CD4-positive, alpha-beta T cell treated with Interleukin-6 for 4 hours (primary cell): ENCODE data around the gene CEP20.
"Not testable (repeated sequence)": the region's sequence is repeated elsewhere in the genome, so short reads cannot be mapped to it uniquely, and the experiment has no call there.

Source experiments
- DNase-seq: peaks from one replicate; pipeline ENCODE4 v3.0.0-alpha.2; 2020; ENCODE audit warnings: mixed read lengths

The CEP20 gene

GRCh38 chr16:15888072-15888976 is at the start of gene CEP20:
Gene CEP20, minus strand, starts transcription at chr16:15888603. Its CDS starts 18 bp downstream, at chr16:15888585.
- peak; percentile 100 for DNase-seq

- DNase-seq: not testable (repeated sequence)
Measured at GRCh38 chr16:15936809-15937208, 48.4 kb upstream of the CEP20 start.

GRCh38 chr16:15934991-15935390 is 46.6 kb upstream of the CEP20 start:
- DNase-seq: no peak

- DNase-seq: no peak
Measured at GRCh38 chr16:15933781-15934180, 45.4 kb upstream of the CEP20 start.

- no peak for DNase-seq
Measured at GRCh38 chr16:15932939-15933338, 44.5 kb upstream of the CEP20 start.

GRCh38 chr16:15928261-15929104 is 40.1 kb upstream of the CEP20 start:
- DNase-seq: no peak

GRCh38 chr16:15925631-15926030 is 37.2 kb upstream of the CEP20 start:
- no peak for DNase-seq

GRCh38 chr16:15924996-15925395 is 36.6 kb upstream of the CEP20 start:
- no peak for DNase-seq

GRCh38 chr16:15919331-15919730 is 30.9 kb upstream of the CEP20 start:
- no peak for DNase-seq

- not testable (repeated sequence) for DNase-seq
Measured at GRCh38 chr16:15918314-15918713, 29.9 kb upstream of the CEP20 start.

GRCh38 chr16:15916323-15916722 is 27.9 kb upstream of the CEP20 start:
- DNase-seq: no peak

GRCh38 chr16:15915555-15916081 is 27.2 kb upstream of the CEP20 start:
- no peak for DNase-seq

GRCh38 chr16:15913046-15913698 is 24.8 kb upstream of the CEP20 start:
- DNase-seq: no peak

- DNase-seq: no peak
Measured at GRCh38 chr16:15911198-15911597, 22.8 kb upstream of the CEP20 start.

GRCh38 chr16:15907863-15908478 is 19.6 kb upstream of the CEP20 start:
- DNase-seq: no peak

GRCh38 chr16:15906439-15906838 is 18.0 kb upstream of the CEP20 start:
- DNase-seq: no peak

- DNase-seq: no peak
Measured at GRCh38 chr16:15903960-15904359, 15.6 kb upstream of the CEP20 start.

GRCh38 chr16:15900901-15901500 is 12.6 kb upstream of the CEP20 start:
- DNase-seq: no peak

- no peak for DNase-seq
Measured at GRCh38 chr16:15900357-15900756, 12.0 kb upstream of the CEP20 start.

GRCh38 chr16:15899538-15900100 is 11.2 kb upstream of the CEP20 start:
- DNase-seq: no peak

GRCh38 chr16:15898654-15899053 is 10.3 kb upstream of the CEP20 start:
- DNase-seq: no peak

GRCh38 chr16:15897834-15898254 is 9.4 kb upstream of the CEP20 start:
- DNase-seq: no peak
